GM10248 (cell line): ENCODE data around the gene VAT1L.

Experiments
- CTCF ChIA-PET: fragments of 300-600 bp; sonication (Branson Sonifier 250); formaldehyde crosslinking; extraction: SDS; loops from one replicate; lab custom pipeline; 2021; ENCODE audit warnings: antibody characterized with exemption; lab: Yijun Ruan, JAX
- POLR2A ChIA-PET: fragments of 350-650 bp; sonication (Branson Sonifier 250); formaldehyde crosslinking; extraction: SDS; loops from one replicate; lab custom pipeline; 2020; ENCODE audit warnings: antibody characterized with exemption; lab: Yijun Ruan, JAX
- DNase-seq: peaks from one replicate; pipeline ENCODE4 v3.0.0; 2012; ENCODE audit errors: extremely low spot score
- CTCF ChIP-seq: IDR thresholded peaks from 2 replicates; pipeline ENCODE4 v1.5.1; 2012; ENCODE audit warnings: mild to moderate bottlenecking, low read depth; ENCODE audit errors: extremely low read depth, missing control alignments, control extremely low read depth

The VAT1L gene

GRCh38 chr16:77974883-77975282 lies 186.5 kb downstream of the VAT1L start:
- POLR2A ChIA-PET = no interaction called here
- CTCF ChIA-PET = no interaction called here
- no peak for DNase-seq
- TF ChIP-seq CTCF = no peak

DNA sequence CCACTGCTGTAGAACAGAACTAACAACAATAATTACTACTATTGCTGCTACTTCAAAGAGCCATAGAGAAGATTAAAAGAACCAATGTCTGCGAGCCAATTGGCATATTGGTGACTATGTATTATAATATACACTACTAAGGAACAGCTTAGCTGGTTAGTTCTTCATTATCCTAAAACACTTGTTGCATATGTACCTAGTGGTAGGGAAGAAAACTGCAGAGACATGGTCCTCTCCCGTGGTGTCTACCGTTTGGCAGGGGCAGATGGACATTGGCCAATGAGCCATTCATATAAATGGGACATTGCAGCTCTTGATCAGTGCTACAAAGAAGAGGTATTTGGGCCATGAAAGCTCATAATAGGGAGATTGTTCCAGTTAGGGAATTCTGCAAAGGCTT lies 187.6 kb downstream of the VAT1L start:
- CTCF ChIA-PET = interaction anchor here (1.2 kb wide), 1 partner anchor 16 kb away, joined by 3 read pairs; no protein-coding TSS in a partner anchor
- POLR2A ChIA-PET = no interaction called here
- DNase-seq = no peak
- no peak for TF ChIP-seq CTCF

DNA sequence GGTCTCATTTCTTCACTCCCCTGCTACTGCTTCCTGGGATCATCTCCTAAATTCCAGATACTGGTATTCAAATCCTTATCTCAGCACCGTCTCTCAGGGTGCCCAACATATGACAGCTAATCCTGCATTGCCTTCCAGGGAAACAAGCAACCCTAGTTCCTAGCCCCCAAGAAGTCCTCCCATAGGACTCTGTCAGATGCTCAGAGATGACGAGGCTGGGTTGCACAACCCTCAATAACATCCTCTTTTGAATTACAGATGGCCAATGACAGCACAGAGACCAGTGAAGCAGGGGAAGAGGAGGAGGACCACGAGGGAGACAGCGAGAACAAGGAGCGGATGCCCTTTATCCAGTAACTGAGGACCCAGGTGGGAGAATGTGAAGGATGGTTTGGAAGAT lies 189.0 kb downstream of the VAT1L start:
- ChIA-PET CTCF (no interaction called here), POLR2A (no interaction called here)
- TF ChIP-seq CTCF = no peak
- DNase-seq = no peak

GRCh38 chr16:77985111-77985510 lies 196.7 kb downstream of the VAT1L start:
- DNase-seq = no peak
- CTCF ChIA-PET = interaction anchor here (1.2 kb wide), 1 partner anchor 19 kb away, joined by 3 read pairs; no protein-coding TSS in a partner anchor
- POLR2A ChIA-PET = no interaction called here
- TF ChIP-seq CTCF = no peak

DNA sequence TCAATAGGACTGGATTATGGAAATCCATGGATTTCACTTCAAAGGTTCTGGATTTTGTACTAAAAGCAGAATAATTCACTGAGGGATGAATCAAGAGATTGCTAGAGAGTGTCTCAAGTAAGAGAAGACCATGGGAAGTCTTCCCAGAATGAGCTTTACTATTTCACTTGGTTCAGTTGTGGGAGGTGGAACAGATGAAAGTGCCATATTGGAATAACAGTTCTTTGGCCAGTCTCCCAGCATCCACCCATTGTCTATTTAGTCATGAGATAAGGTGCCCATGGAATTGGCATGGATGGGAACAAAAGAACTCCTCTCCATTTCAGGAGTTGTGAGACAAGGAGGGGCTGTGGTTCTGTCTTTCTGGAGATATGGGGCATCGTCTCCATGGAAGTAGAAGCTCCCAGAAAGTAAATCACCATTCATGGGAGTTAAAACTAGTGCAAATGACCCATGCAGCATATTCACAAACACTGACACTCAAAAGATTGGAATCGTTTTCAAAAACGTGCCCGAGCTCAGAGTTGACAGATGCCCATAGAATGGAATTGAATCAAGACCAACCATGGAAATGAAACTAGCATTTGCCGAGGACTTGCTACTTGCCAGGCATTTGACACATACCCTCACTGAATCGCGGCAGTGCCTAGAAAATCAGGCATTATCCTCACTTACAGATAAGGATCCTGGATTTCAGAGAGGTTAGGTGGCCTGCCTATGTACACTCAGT lies 197.8 kb downstream of the VAT1L start:
- no peak for TF ChIP-seq CTCF
- ChIA-PET CTCF (interaction anchor here (1.6 to 4.1 kb wide), 3 partner anchors 10 to 16 kb away, joined by 4 to 24 read pairs (median 4); no protein-coding TSS in a partner anchor), POLR2A (no interaction called here)
- no peak for DNase-seq

DNA sequence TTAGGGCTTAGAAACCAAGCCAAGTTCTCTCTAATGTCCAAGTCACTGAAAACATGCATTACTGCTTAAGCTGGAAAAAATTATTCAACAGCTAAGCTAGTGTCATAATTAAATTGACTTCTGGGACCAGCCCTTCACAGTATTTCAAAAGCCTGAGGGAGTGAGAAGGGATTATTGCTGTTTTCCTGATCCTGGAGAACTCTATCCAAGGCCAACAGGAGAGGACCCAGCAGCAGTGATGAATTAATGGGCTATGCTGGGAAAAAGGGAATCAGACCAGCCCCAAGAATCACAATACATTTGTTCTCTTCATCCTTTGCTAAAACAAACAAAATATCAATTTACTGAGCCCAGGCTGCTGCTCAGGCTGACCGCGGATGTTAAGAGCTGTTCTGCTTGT lies 199.4 kb downstream of the VAT1L start:
- CTCF ChIA-PET = interaction anchor here (1.2 to 4.1 kb wide), 3 partner anchors 9 to 15 kb away, joined by 3 to 24 read pairs (median 4); no protein-coding TSS in a partner anchor
- DNase-seq = no peak
- POLR2A ChIA-PET = no interaction called here
- no peak for TF ChIP-seq CTCF
